Neuronal stem cell (in vitro differentiated cells): ENCODE data around the gene CCDC74A. TPM values are rescaled to one million over a fixed set of nuclear protein-coding genes. Genes with fewer than 3 reads are reported as not detected.
"Not testable (repeated sequence)": the region's sequence is repeated elsewhere in the genome, so short reads cannot be mapped to it uniquely, and the experiment has no call there.

Source experiments
- DNase-seq: peaks from one replicate; pipeline ENCODE4 v3.0.0-alpha.2; 2013; ENCODE audit warnings: low spot score
- H2AFZ ChIP-seq: one replicate; pipeline ENCODE4 v1.6.1; 2013; ENCODE audit warnings: mild to moderate bottlenecking, low read length, inconsistent platforms
- H2AK5ac ChIP-seq: 2 replicates; pipeline ENCODE4 v1.6.1; 2013; ENCODE audit warnings: low read depth, mild to moderate bottlenecking, inconsistent platforms, low read length, moderate library complexity, mixed read lengths
- H2BK120ac ChIP-seq: 2 replicates; pipeline ENCODE4 v1.6.1; 2013; ENCODE audit warnings: low read depth, mild to moderate bottlenecking, inconsistent platforms, low read length, moderate library complexity, mixed read lengths
- H2BK12ac ChIP-seq: one replicate; pipeline ENCODE4 v1.6.1; 2013; ENCODE audit warnings: low read length, inconsistent platforms
- H2BK15ac ChIP-seq: 2 replicates; pipeline ENCODE4 v1.6.1; 2013; ENCODE audit warnings: mild to moderate bottlenecking, low read length, inconsistent platforms, mixed read lengths
- H2BK5ac ChIP-seq: one replicate; pipeline ENCODE4 v1.6.1; 2013; ENCODE audit warnings: inconsistent platforms, mild to moderate bottlenecking, low read length, moderate library complexity
- H3K14ac ChIP-seq: one replicate; pipeline ENCODE4 v1.6.1; 2013; ENCODE audit warnings: low read length, inconsistent platforms
- H3K18ac ChIP-seq: 2 replicates; pipeline ENCODE4 v1.6.1; 2013; ENCODE audit warnings: low read length, inconsistent platforms
- H3K23ac ChIP-seq: 2 replicates; pipeline ENCODE4 v1.6.1; 2013; ENCODE audit warnings: low read depth, mild to moderate bottlenecking, mixed read lengths, low read length, inconsistent platforms; ENCODE audit not compliant: poor library complexity
- H3K27ac ChIP-seq: replicated peaks from 3 replicates; pipeline ENCODE4 v1.5.1; 2013; ENCODE audit warnings: low read length, inconsistent platforms
- H3K27me3 ChIP-seq, 3 experiments: 2 replicates each; pipeline ENCODE4 v1.6.1; 2013; ENCODE audit warnings: low read length in 3 of 3, mild to moderate bottlenecking in 2 of 3, inconsistent platforms in 1 of 3, low read depth in 1 of 3, mixed read lengths in 1 of 3, moderate library complexity in 1 of 3; ENCODE audit not compliant: control insufficient read depth in 3 of 3, insufficient read depth in 3 of 3
- H3K36me3 ChIP-seq, 2 donors: replicated peaks in 1 of 2; 2 replicates each; pipeline ENCODE4 v1.6.1; 2013; ENCODE audit warnings: low read length in 2 of 2; ENCODE audit not compliant: control insufficient read depth in 2 of 2, insufficient read depth in 2 of 2
- H3K4ac ChIP-seq: 2 replicates; pipeline ENCODE4 v1.6.1; 2013; ENCODE audit warnings: inconsistent platforms, mild to moderate bottlenecking, low read length, moderate library complexity
- H3K4me1 ChIP-seq, 2 donors: 1 replicate in 1 of 2; 2 replicates in 1 of 2; pipeline ENCODE4 v1.6.1; 2013; ENCODE audit warnings: low read length in 2 of 2, low read depth in 1 of 2; ENCODE audit not compliant: control insufficient read depth in 2 of 2, insufficient read depth in 1 of 2
- H3K4me2 ChIP-seq: one replicate; pipeline ENCODE4 v1.6.1; 2013; ENCODE audit warnings: mild to moderate bottlenecking, low read length, inconsistent platforms; ENCODE audit not compliant: insufficient read depth, poor library complexity, severe bottlenecking
- H3K4me3 ChIP-seq, 2 donors: 2 replicates each; pipeline ENCODE4 v1.5.1; 2013; ENCODE audit warnings: low read length in 2 of 2, mild to moderate bottlenecking in 2 of 2, inconsistent platforms in 1 of 2, moderate library complexity in 1 of 2
- H3K79me1 ChIP-seq: one replicate; pipeline ENCODE4 v1.6.1; 2013; ENCODE audit warnings: low read depth, mild to moderate bottlenecking, inconsistent platforms, low read length, moderate library complexity
- H3K9ac ChIP-seq: one replicate; pipeline ENCODE4 v1.6.1; 2013; ENCODE audit warnings: mild to moderate bottlenecking, low read depth, low read length, inconsistent platforms; ENCODE audit not compliant: poor library complexity
- H3K9me3 ChIP-seq, 2 donors: replicated peaks in 1 of 2; 2 replicates each; pipeline versions ENCODE3 to v1.6.1; 2013; ENCODE audit warnings: low read length in 2 of 2, mild to moderate bottlenecking in 2 of 2, inconsistent platforms in 1 of 2, low read depth in 1 of 2, mixed read lengths in 1 of 2, moderate library complexity in 1 of 2; ENCODE audit not compliant: control insufficient read depth in 2 of 2, insufficient read depth in 1 of 2
- H4K8ac ChIP-seq: one replicate; pipeline ENCODE4 v1.6.1; 2013; ENCODE audit warnings: low read depth, mild to moderate bottlenecking, inconsistent platforms, low read length, moderate library complexity
- H4K91ac ChIP-seq: one replicate; pipeline ENCODE4 v1.6.1; 2013; ENCODE audit warnings: low read length, low read depth, mild to moderate bottlenecking, inconsistent platforms; ENCODE audit not compliant: poor library complexity
- WGBS, 2 donors: extraction: QIAGEN DNeasy Blood & Tissue Kit; methylation state at CpG; one replicate each; pipeline ENCODE4 v1.1.7; 2013; ENCODE audit warnings: missing lambda C conversion rate in 2 of 2, mixed read lengths in 1 of 2; ENCODE audit not compliant: insufficient read length in 2 of 2, insufficient replicate concordance in 1 of 2; ENCODE audit errors: extremely low coverage in 2 of 2; 5-methylcytosine and 5-hydroxymethylcytosine counted together
- polyA plus RNA-seq, 2 experiments: library from polyadenylated mRNA; stranded (reverse); fragments of 200-250 nt; gene quantifications; one replicate each; pipeline ENCODE4 v1.2.3, GENCODE V29; 2013

The CCDC74A gene
- 62.0 TPM for polyA plus RNA-seq (2013, experiment 1 of 2)
- 59.8 TPM for polyA plus RNA-seq (2013, experiment 2 of 2)

DNA sequence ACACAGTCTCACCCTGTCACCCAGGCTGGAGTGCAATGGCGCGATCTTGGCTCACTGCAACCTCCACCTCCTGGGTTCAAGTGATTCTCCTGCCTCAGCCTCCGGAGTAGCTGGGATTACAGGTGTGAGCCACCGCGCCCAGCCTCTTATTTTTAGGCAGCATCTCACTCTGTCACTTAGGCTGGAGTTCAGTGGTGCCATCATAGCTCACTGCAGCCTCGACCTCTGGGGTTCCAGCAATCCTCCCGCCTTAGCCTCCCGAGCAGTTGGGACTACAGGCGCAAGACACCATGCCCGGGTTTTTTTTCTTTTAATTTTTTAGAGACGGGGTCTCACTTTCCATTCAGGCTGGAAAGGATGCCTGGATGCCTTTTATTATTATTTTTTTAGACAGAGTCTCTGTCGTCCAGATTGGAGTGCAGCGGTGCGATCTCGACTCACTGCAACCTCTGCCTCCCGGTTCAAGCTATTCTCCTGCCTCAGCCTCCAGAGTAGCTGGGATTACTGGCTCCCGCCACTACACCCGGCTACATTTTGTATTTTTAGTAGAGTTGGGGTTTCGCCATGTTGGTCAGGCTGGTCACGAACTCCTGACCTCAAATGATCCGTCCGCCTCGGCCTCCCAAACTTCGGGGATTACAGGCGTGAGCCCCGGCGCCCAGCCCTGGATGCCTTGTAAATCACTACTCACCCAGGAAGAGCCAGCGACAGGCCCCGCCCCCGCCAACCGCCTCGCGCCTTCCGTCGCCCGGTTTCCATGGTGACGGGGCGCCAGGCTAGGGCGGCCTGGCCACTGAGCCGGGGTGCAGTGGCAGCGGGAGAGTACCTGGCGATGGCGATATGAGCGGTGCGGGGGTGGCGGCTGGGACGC is at the start of gene CCDC74A:
Gene CCDC74A (plus strand): TSS at position 758 of the 871 bp plus-strand sequence. CDS start 83 bp downstream, at position 841.
- Histone ChIP-seq H3K4me3 (peak within 1 kb of the TSS; percentile 41 to 75), H3K4me2 (peak within 1 kb of the TSS; percentile 40), H2AFZ (peak within 1 kb of the TSS; percentile 87)
- not testable (repeated sequence) for H3K23ac ChIP-seq, H2AK5ac ChIP-seq, H4K91ac ChIP-seq, H3K27ac ChIP-seq, H3K79me1 ChIP-seq, H3K14ac ChIP-seq, H3K4me1 ChIP-seq, H3K27me3 ChIP-seq, H3K9ac ChIP-seq, H4K8ac ChIP-seq, H2BK5ac ChIP-seq, H3K4ac ChIP-seq, H2BK12ac ChIP-seq, H2BK15ac ChIP-seq, H3K36me3 ChIP-seq, H3K18ac ChIP-seq, H2BK120ac ChIP-seq, H3K9me3 ChIP-seq
- no CpG with 5 or more reads among the region's 47 CpGs for WGBS, 2 donors
- DNase-seq = peak; percentile 70

GRCh38 chr2:131478074-131478849 is 49.4 kb upstream of the CCDC74A start:
- H2BK15ac ChIP-seq, DNase-seq, H3K27ac ChIP-seq, H3K27me3 ChIP-seq, H3K4me1 ChIP-seq, H3K79me1 ChIP-seq, H2AK5ac ChIP-seq, H2AFZ ChIP-seq, H3K18ac ChIP-seq, H4K91ac ChIP-seq, H2BK12ac ChIP-seq, H3K23ac ChIP-seq, H4K8ac ChIP-seq, H3K4ac ChIP-seq, H3K4me3 ChIP-seq, H3K14ac ChIP-seq, H2BK120ac ChIP-seq, H3K9ac ChIP-seq, H3K4me2 ChIP-seq, H3K36me3 ChIP-seq, H2BK5ac ChIP-seq, H3K9me3 ChIP-seq: not testable (repeated sequence)
- no CpG with 5 or more reads among the region's 18 CpGs for WGBS, 2 donors

DNA sequence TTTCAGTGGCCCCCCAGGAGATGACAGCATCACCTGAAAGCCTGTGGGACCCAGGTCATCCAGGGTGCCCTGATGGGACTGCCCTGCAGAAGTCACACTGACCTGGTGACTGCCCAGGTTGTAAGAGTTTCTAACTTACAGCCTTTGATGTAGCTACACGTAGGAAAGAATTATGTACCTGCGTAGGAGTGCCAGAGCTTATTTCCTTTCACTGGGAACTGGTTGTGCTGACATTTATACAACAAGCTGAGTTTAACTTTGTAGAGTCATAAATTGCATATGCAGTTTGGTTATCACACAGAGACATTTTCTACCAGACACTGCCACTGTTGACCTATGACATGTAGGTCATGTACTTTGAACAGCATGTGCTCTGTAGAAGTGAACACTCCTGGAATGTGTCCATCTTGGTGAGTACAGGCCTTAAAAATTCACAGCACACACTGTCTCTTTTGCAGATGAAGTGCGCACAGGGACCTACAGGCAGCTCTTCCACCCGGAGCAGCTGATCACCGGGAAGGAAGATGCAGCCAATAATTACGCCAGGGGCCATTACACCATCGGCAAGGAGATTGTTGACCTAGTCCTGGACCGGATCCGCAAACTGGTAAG is 48.7 kb upstream of the CCDC74A start:
- not testable (repeated sequence) for H3K27ac ChIP-seq, H2BK12ac ChIP-seq, H3K79me1 ChIP-seq, H3K4me2 ChIP-seq, H3K4me3 ChIP-seq, H2BK5ac ChIP-seq, H2BK120ac ChIP-seq, H2AFZ ChIP-seq, H4K8ac ChIP-seq, H3K9ac ChIP-seq, H3K36me3 ChIP-seq, H3K9me3 ChIP-seq, H2AK5ac ChIP-seq, H3K4me1 ChIP-seq, DNase-seq, H4K91ac ChIP-seq, H3K27me3 ChIP-seq, H3K4ac ChIP-seq, H2BK15ac ChIP-seq, H3K23ac ChIP-seq, H3K18ac ChIP-seq, H3K14ac ChIP-seq
- no CpG with 5 or more reads among the region's 9 CpGs for WGBS, 2 donors

- H3K27me3 ChIP-seq, H2BK120ac ChIP-seq, H2BK5ac ChIP-seq, H4K91ac ChIP-seq, H3K27ac ChIP-seq, H3K36me3 ChIP-seq, H2AK5ac ChIP-seq, H3K14ac ChIP-seq, H2BK15ac ChIP-seq, H3K23ac ChIP-seq, H3K4me3 ChIP-seq, H3K9me3 ChIP-seq, H3K9ac ChIP-seq, H3K4me1 ChIP-seq, H2AFZ ChIP-seq, H3K18ac ChIP-seq, H3K79me1 ChIP-seq, H3K4ac ChIP-seq, H3K4me2 ChIP-seq, DNase-seq, H2BK12ac ChIP-seq, H4K8ac ChIP-seq: not testable (repeated sequence)
- WGBS, 2 donors = no CpG with 5 or more reads among the region's 20 CpGs
These were observed 47.3 kb upstream of the CCDC74A start for GRCh38 chr2:131480351-131480750.
